Suprapubic skin (tissue), 3 donors: ENCODE data around the gene RPL28.

Experiments used
- CTCF ChIP-seq, 2 donors: fragments of 200-600 bp in 1 of 2; fragments of 450-650 bp in 1 of 2; sonication (generic) in 1 of 2; IDR thresholded peaks; one replicate each; pipeline ENCODE4 v1.5.1; 2016 to 2019; ENCODE audit warnings: antibody characterized with exemption in 2 of 2, mild to moderate bottlenecking in 1 of 2, moderate library complexity in 1 of 2
- POLR2AphosphoS5 ChIP-seq, 3 donors: sonication (generic); formaldehyde crosslinking; IDR thresholded peaks; one replicate each; pipeline ENCODE4 v1.6.1; 2017; ENCODE audit warnings: antibody characterized with exemption in 3 of 3

- TF ChIP-seq CTCF (IDR thresholded peaks at IDR 0.05) (no peak), POLR2AphosphoS5 (IDR thresholded peaks at IDR 0.05) (no peak)
Observed at GRCh38 chr19:55441319-55441691, 55.6 kb downstream of the RPL28 start.
